Measurements from ENCODE around the gene PSMD13. TPM values are rescaled to one million over a fixed set of nuclear protein-coding genes. Genes with fewer than 3 reads are reported as not detected.

The PSMD13 gene
- total and polyA plus RNA-seq, 2 of the 13 experiments (the other 11 are each of a cell fraction or from before 2014, with no cell fraction given): 83.0 to 117 TPM

DNA sequence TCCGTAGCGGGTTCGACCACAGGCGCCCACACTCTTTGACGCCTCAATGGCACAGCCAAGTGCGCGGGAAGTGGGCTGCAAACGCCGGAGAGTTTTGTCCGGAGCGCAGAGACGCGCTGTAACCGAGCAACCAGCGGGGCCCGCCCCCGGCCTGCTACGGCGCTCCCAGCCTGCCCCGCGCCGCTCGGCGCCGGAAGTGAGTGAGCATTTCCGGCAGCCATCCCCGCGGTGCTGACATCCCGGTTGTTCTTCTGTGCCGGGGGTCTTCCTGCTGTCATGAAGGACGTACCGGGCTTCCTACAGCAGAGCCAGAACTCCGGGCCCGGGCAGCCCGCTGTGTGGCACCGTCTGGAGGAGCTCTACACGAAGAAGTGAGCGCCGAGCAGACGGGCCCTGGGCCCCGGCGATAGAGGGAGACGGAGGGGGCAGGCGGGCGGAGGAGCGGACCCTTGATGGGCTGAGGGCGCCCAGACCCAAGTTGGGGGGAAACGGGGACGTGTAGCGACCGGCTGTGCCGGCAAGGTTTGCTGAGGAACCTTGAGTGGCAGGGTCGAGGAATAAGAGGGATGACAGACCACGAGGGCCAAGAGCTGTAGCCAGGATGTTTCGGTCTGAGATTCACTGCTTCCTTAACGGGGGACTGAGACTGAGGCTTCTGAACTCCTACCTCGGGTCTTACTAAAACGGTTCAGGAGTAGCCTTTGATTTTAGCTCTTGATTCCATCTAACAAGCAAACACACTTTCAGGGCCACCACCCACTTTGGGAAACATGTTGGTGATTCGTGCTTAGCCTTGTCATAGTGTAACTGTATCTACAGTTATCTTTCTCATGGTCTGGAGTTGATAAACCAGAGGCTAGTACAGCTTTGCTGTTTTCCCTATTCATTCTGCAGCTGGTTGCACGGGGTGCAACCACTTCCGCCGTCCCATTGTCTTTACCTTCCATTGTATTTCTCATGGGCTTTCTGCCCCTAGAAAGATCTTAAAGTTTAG is at the start of gene PSMD13 (continued):
- TF ChIP-seq, protein P1, sequence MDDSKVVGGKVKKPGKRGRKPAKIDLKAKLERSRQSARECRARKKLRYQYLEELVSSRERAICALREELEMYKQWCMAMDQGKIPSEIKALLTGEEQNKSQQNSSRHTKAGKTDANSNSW (CRISPR knock-in tag; IDR thresholded peaks at IDR 0.05; ENCODE audit: borderline replicate concordance): no peak
- TF ChIP-seq ELF3 (CRISPR knock-in tag; IDR thresholded peaks at IDR 0.05) (no peak; the same call in 1 of the 2 replicates), ZNF577 (CRISPR knock-in tag; IDR thresholded peaks at IDR 0.05; ENCODE audit: borderline replicate concordance, low read depth) (no peak), MAFF (IDR thresholded peaks at IDR 0.05; ENCODE audit: low read depth, low read length) (no peak), ZNF549 (CRISPR knock-in tag; IDR thresholded peaks at IDR 0.05) (no peak), ZMYM2 (CRISPR knock-in tag; IDR thresholded peaks at IDR 0.05) (no peak), ZNF430 (CRISPR knock-in tag; IDR thresholded peaks at IDR 0.05) (no peak), KDM1A (CRISPR knock-in tag; IDR thresholded peaks at IDR 0.05) (no peak), RBFOX2 (IDR thresholded peaks at IDR 0.05; ENCODE audit: low read depth, low read length) (peak; percentile 86), HOXA7 (CRISPR knock-in tag; IDR thresholded peaks at IDR 0.05) (no peak; the same call in 1 of the 2 replicates), RAD51 (IDR thresholded peaks at IDR 0.05; ENCODE audit: borderline replicate concordance) (no peak), IKZF1 (IDR thresholded peaks at IDR 0.05) (no peak), FOXA1 (IDR thresholded peaks at IDR 0.05) (no peak), FOXA1 (CRISPR knock-in tag; IDR thresholded peaks at IDR 0.05) (no peak), ZBTB3 (CRISPR knock-in tag; IDR thresholded peaks at IDR 0.05; ENCODE audit: borderline replicate concordance, low read depth) (0 out of 2 replicates have a peak, but pooled peaks have one; percentile 22), HOXA3 (CRISPR knock-in tag; IDR thresholded peaks at IDR 0.05) (peak; percentile 83)
- TF ChIP-seq, protein P2, sequence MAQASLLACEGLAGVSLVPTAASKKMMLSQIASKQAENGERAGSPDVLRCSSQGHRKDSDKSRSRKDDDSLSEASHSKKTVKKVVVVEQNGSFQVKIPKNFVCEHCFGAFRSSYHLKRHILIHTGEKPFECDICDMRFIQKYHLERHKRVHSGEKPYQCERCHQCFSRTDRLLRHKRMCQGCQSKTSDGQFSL (CRISPR knock-in tag; IDR thresholded peaks at IDR 0.05): no peak
- TF ChIP-seq, protein P3, sequence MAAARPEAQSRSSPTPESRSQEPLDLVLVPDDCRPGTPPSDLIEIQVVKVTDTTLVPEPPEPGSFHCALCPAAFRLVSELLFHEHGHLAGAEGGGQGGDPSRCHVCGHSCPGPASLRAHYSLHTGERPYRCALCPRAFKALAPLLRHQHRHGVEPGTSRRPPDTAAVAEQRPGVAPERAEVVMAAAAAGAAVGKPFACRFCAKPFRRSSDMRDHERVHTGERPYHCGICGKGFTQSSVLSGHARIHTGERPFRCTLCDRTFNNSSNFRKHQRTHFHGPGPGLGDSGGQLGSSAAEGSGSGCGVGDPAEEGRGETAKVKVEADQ (CRISPR knock-in tag; IDR thresholded peaks at IDR 0.05; ENCODE audit: borderline replicate concordance): no peak
- TF ChIP-seq, protein P4, sequence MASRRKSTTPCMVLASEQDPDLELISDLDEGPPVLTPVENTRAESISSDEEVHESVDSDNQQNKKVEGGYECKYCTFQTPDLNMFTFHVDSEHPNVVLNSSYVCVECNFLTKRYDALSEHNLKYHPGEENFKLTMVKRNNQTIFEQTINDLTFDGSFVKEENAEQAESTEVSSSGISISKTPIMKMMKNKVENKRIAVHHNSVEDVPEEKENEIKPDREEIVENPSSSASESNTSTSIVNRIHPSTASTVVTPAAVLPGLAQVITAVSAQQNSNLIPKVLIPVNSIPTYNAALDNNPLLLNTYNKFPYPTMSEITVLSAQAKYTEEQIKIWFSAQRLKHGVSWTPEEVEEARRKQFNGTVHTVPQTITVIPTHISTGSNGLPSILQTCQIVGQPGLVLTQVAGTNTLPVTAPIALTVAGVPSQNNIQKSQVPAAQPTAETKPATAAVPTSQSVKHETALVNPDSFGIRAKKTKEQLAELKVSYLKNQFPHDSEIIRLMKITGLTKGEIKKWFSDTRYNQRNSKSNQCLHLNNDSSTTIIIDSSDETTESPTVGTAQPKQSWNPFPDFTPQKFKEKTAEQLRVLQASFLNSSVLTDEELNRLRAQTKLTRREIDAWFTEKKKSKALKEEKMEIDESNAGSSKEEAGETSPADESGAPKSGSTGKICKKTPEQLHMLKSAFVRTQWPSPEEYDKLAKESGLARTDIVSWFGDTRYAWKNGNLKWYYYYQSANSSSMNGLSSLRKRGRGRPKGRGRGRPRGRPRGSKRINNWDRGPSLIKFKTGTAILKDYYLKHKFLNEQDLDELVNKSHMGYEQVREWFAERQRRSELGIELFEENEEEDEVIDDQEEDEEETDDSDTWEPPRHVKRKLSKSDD (CRISPR knock-in tag; IDR thresholded peaks at IDR 0.05; ENCODE audit: low read depth): no peak
- TF ChIP-seq, protein P5, sequence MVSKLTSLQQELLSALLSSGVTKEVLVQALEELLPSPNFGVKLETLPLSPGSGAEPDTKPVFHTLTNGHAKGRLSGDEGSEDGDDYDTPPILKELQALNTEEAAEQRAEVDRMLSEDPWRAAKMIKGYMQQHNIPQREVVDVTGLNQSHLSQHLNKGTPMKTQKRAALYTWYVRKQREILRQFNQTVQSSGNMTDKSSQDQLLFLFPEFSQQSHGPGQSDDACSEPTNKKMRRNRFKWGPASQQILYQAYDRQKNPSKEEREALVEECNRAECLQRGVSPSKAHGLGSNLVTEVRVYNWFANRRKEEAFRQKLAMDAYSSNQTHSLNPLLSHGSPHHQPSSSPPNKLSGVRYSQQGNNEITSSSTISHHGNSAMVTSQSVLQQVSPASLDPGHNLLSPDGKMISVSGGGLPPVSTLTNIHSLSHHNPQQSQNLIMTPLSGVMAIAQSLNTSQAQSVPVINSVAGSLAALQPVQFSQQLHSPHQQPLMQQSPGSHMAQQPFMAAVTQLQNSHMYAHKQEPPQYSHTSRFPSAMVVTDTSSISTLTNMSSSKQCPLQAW (CRISPR knock-in tag; IDR thresholded peaks at IDR 0.05): peak; percentile 81
- TF ChIP-seq, protein P6, sequence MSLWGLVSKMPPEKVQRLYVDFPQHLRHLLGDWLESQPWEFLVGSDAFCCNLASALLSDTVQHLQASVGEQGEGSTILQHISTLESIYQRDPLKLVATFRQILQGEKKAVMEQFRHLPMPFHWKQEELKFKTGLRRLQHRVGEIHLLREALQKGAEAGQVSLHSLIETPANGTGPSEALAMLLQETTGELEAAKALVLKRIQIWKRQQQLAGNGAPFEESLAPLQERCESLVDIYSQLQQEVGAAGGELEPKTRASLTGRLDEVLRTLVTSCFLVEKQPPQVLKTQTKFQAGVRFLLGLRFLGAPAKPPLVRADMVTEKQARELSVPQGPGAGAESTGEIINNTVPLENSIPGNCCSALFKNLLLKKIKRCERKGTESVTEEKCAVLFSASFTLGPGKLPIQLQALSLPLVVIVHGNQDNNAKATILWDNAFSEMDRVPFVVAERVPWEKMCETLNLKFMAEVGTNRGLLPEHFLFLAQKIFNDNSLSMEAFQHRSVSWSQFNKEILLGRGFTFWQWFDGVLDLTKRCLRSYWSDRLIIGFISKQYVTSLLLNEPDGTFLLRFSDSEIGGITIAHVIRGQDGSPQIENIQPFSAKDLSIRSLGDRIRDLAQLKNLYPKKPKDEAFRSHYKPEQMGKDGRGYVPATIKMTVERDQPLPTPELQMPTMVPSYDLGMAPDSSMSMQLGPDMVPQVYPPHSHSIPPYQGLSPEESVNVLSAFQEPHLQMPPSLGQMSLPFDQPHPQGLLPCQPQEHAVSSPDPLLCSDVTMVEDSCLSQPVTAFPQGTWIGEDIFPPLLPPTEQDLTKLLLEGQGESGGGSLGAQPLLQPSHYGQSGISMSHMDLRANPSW (CRISPR knock-in tag; IDR thresholded peaks at IDR 0.05; ENCODE audit: borderline replicate concordance): peak; percentile 70; the same call in 1 of the 2 replicates

Data from HepG2 (cell line).